Dedifferentiated amniotic fluid mesenchymal stem cell (primary cell): ENCODE results near the gene CST2.
"Not testable (repeated sequence)": the region's sequence is repeated elsewhere in the genome, so short reads cannot be mapped to it uniquely, and the experiment has no call there.

Source experiments
- DNase-seq: peaks from one replicate; pipeline ENCODE4 v3.0.0-alpha.2; 2016; ENCODE audit errors: extremely low spot score

CST2 gene

DNA sequence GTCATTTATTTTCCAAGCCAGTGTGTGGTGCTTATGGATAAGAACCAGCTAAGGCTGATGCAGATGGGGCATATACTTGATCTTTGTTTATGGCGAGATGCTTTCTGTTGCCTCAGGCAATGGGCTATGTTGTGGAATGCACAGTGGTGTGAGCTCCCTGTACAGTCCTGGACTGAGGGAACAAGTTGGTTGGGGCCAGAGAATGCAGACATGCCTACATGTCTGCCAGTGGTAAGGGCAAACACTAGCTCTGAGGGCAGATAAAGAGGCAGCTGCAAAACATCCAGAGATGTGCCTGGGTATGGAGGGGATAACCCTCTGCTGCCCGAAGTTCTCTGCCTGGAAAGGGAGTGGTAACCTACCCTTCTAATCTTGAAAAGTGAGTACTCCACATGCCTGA lies 16.2 kb downstream of the CST2 start:
- not testable (repeated sequence) for DNase-seq

- no peak for DNase-seq
Observed at GRCh38 chr20:23800865-23801264, 25.7 kb downstream of the CST2 start.

DNA sequence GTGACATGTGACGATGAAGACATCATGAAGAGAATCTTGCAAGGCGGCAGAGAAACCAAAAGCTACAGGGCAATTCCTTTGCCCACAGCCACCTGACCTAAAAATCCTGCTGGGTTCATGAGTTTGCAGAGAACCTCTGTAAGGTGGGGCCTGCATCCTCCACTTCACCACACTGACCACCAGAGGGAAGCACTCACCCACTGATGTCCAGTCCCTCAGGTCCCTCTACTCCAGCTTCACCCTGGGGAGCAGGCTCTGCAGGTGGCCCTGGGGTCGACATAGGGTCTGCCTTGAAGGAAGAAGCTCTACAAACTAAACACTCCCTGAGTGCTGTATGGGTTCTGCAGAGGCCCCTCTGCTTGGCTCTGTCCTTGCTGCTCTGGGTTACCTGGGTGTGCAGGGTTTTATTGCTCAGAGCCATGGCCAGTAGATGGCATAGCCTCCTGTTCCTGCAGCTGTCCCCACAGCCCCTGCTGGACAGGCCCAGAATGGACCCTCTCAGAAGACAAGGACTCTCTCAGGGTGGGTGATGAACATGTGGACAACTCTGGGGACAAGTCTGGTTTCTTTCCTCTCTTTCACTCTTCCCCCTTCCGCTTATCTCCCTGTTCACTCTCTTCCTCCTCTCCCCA lies 27.2 kb downstream of the CST2 start:
- not testable (repeated sequence) for DNase-seq

DNA sequence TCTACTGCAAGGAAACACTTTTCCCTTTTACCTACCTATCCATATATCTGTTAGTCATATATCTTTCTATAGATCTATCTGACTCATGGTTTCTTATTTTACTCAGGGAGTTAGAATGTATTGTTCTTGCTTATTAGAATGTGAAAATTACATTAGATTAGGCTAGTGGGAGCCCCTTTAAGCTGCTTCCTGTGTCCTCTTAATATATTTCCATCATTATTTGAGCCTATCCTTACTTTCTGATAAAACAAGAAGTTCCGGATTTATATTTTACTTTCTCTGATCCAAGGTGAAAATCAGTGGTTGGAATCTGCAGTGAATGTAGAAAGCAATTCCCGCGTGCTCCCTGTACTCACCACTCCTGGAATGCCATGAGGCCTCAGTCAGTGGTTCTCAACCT lies 31.0 kb downstream of the CST2 start:
- no peak for DNase-seq

- DNase-seq, result no peak
Observed at GRCh38 chr20:23794841-23795240, 31.7 kb downstream of the CST2 start.

DNA sequence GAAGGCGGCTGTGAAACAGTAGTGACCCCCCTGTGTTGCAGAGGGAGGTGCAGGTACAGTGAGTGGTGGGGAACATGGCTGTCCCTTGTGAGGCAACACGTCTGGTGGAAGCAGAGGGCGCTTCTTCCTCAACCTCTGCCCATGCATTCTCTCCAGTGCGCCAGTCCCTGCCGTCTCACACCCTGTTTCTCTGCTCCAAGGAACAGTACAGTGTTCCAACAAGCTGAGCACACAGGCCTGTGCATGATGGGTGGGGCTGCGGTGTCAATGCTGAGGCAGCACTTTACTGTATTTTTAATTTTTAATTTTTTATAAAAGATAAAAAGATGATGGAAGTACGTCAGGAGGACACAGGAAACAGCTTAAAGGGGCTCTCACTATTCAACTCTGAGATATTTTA lies 32.5 kb downstream of the CST2 start:
- no peak for DNase-seq

- DNase-seq, result no peak
Observed at GRCh38 chr20:23783447-23783846, 43.1 kb downstream of the CST2 start.

DNA sequence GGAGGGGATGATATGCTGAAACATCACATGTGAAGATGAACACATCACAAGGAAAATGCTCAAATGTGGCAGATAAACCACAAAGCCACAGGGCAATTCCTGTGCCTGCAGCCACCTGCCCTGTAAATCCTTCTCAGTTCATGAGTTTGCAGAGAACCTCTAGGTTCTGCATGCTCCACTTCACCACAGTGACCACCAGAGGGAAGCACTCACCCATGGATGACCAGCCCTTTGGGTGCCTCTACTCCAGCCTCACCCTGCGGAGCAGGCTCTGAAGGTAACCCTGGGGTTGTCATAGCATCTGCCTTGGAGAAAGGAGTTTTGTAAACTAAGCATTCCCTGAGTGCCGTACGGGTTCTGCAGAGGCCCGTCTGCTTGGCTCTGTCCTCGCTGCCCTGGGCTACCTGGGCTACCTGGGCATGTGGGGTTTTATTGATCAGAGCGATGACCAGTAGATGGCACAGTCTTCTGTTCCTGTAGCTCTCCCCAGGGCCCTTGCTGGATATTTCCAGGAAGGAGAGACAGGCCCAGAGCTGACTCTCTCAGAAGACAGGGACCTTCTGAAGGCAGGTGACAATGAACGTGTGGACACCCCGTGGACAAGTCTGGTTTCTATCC lies 44.1 kb downstream of the CST2 start:
- DNase-seq, result no peak

DNA sequence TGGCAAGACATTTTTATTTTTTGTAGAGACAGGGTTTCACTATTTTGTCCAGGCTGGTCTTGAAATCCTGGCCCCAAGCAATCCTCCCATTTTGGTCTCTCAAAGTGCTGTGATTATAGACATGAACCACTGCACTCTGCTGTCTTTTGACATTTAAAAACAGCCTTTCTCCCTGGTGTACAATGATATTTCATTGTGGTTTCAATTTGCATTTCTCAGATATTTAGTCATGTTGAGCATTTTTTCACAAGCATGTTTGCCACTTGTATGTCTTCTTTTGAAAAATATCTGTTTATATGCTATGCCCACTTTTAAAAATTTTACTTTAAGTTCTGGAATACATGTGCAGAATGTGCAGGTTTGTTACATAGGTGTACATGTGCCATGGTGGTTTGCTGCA lies 47.9 kb downstream of the CST2 start:
- not testable (repeated sequence) for DNase-seq

DNA sequence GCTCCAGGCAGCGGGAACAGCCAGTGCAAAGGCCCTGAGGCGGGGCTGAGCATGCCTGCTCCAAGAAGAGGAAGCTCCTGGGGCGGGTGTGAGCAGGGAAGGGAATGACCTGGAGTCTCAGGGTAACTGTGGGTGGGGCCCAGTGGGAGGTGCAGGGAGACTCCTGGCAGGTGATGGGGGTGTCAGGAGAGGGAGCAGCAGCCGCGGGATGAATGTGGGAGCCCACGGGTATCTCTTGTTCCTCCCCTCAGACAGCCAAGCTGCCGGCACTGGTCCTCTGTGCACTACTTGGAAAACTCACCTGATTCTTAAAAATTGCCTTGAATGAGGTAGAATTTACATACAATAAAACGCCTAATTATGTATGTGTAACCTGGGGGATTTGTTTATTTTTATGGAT lies 49.1 kb downstream of the CST2 start:
- not testable (repeated sequence) for DNase-seq

- no peak for DNase-seq
Observed at GRCh38 chr20:23776067-23776771, 50.3 kb downstream of the CST2 start.

DNA sequence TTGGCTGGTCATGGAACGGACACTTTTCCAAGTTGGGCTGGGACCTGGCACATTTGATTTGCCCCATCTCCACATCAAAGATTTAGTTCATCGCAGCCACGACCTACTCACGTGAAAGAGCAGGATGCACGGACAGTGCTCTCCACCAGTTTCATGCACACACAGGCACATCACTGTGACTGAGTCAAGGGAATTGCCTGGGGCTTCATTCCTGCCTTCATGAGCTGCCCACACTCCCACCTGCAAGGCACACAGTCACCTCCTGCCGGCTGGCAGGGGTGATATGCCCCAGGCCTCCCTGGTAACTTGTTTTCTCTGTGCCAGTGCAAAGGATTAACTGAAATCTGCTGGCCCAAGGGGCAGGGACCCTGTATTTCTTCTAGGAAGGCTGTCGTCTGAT lies 52.4 kb downstream of the CST2 start:
- no peak for DNase-seq
